Activated T-cell treated with anti-CD3 and anti-CD28 coated beads, Interleukin-2, amount 50 U/mL, for 4 hours (primary cell): ENCODE data around the gene COL4A1. TPM values are rescaled to one million over a fixed set of nuclear protein-coding genes. Genes with fewer than 3 reads are reported as not detected.

Experiments used
- ATAC-seq, 2 donors: fragments of 200-7000 bp; cut with Tn5 transposase; one replicate each; pipeline ENCODE4 v1.10.0; 2021
- DNase-seq: peaks from one replicate; pipeline ENCODE4 v3.0.0-alpha.2; 2020
- H3K27me3 Mint-ChIP-seq: one replicate; pipeline ENCODE4 v1.8.0; 2021; ENCODE audit warnings: low read depth, mixed read lengths
- H3K36me3 Mint-ChIP-seq: one replicate; pipeline ENCODE4 v1.8.0; 2022; ENCODE audit warnings: mixed read lengths; ENCODE audit not compliant: insufficient read depth
- H3K4me1 Mint-ChIP-seq: one replicate; pipeline ENCODE4 v1.8.0; 2021; ENCODE audit warnings: low read depth, mixed read lengths
- H3K4me3 Mint-ChIP-seq: one replicate; pipeline ENCODE4 v1.8.0; 2021; ENCODE audit warnings: mild to moderate bottlenecking, moderate library complexity, mixed read lengths
- H3K9me3 Mint-ChIP-seq: one replicate; pipeline ENCODE4 v1.8.0; 2021; ENCODE audit warnings: mixed read lengths
- total RNA-seq, 3 donors: library from RNA; stranded (reverse); gene quantifications; one replicate each; pipeline ENCODE4 v1.2.1, GENCODE V29; 2021

Gene COL4A1
- total RNA-seq, 3 donors from 2014 or later, result 0.42 to 0.66 (median 0.54) TPM

DNA sequence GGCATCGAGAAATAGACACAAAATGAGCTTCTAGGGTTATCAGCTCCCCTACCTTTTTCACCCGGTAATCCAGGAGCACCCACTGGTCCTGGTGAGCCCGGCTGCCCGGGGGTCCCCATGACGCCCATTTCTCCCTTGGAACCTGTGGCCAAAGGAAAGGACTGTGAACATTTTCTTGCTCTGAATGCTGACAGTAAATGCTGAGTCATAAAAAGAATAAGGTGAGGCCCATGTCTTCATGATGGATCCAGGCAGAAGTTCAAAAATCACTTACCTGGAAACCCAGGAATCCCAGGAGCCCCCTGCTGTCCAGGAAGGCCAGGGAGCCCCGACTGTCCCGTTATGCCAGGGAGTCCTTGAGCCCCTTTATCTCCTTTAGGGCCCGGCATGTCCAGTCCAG is 129.2 kb downstream of the COL4A1 start:
- H3K27me3 Mint-ChIP-seq, result peaks cover 1% of the 10 kb centered on the region
- no peak for DNase-seq
- no peak overlapping the region for H3K4me3 Mint-ChIP-seq
- no peaks in the 10 kb centered on the region for H3K36me3 Mint-ChIP-seq
- no peaks in the 10 kb centered on the region for H3K4me1 Mint-ChIP-seq
- ATAC-seq, result no peak
- peaks cover 11% of the 10 kb centered on the region for H3K9me3 Mint-ChIP-seq

DNA sequence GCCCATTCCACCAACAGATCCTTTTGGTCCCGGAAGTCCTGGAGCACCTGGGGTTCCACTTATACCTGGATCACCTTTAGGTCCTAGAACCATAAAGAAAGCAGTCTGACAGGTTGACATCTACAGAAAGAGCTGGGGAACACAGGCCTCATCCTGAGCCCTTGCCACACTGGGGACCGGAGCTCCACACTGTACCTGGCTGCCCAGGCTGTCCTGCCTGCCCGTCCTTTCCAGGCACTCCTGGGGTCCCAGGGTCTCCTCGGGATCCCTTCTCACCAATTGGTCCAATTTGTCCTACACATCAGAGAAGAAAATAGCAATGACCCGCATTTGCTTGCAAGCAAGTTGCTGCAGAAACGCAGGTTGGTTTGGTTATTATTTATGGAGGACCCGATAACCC is 130.5 kb downstream of the COL4A1 start:
- Mint-ChIP-seq H3K4me3 (no peak overlapping the region), H3K36me3 (no peaks in the 10 kb centered on the region), H3K4me1 (no peaks in the 10 kb centered on the region), H3K9me3 (peaks cover 18% of the 10 kb centered on the region), H3K27me3 (peaks cover 3% of the 10 kb centered on the region)
- DNase-seq (no peak), ATAC-seq (no peak)

- no peaks in the 10 kb centered on the region for H3K36me3 Mint-ChIP-seq
- H3K9me3 Mint-ChIP-seq, result peaks cover 18% of the 10 kb centered on the region
- H3K4me3 Mint-ChIP-seq, result no peak overlapping the region
- H3K27me3 Mint-ChIP-seq, result peaks cover 2% of the 10 kb centered on the region
- no peak for ATAC-seq
- DNase-seq, result no peak
- no peaks in the 10 kb centered on the region for H3K4me1 Mint-ChIP-seq
Measured at GRCh38 chr13:110173247-110173818, 133.6 kb downstream of the COL4A1 start.

- no peaks in the 10 kb centered on the region for H3K4me1 Mint-ChIP-seq
- DNase-seq (no peak), ATAC-seq (no peak)
- H3K9me3 Mint-ChIP-seq, result peaks cover 18% of the 10 kb centered on the region
- peaks cover 14% of the 10 kb centered on the region for H3K27me3 Mint-ChIP-seq
- H3K36me3 Mint-ChIP-seq, result no peaks in the 10 kb centered on the region
- H3K4me3 Mint-ChIP-seq, result no peak overlapping the region
Measured at GRCh38 chr13:110170882-110171281, 136.1 kb downstream of the COL4A1 start.

GRCh38 chr13:110170020-110170790 is 136.8 kb downstream of the COL4A1 start:
- H3K4me3 Mint-ChIP-seq, result no peak overlapping the region
- H3K9me3 Mint-ChIP-seq, result peaks cover 18% of the 10 kb centered on the region
- DNase-seq, result no peak
- H3K4me1 Mint-ChIP-seq, result no peaks in the 10 kb centered on the region
- no peaks in the 10 kb centered on the region for H3K36me3 Mint-ChIP-seq
- peaks cover 18% of the 10 kb centered on the region for H3K27me3 Mint-ChIP-seq
- no peak for ATAC-seq

GRCh38 chr13:110168999-110169933 is 137.7 kb downstream of the COL4A1 start:
- peaks cover 14% of the 10 kb centered on the region for H3K9me3 Mint-ChIP-seq
- H3K4me1 Mint-ChIP-seq, result no peaks in the 10 kb centered on the region
- peaks cover 20% of the 10 kb centered on the region for H3K27me3 Mint-ChIP-seq
- no peaks in the 10 kb centered on the region for H3K36me3 Mint-ChIP-seq
- DNase-seq (no peak), ATAC-seq (no peak)
- H3K4me3 Mint-ChIP-seq, result no peak overlapping the region

DNA sequence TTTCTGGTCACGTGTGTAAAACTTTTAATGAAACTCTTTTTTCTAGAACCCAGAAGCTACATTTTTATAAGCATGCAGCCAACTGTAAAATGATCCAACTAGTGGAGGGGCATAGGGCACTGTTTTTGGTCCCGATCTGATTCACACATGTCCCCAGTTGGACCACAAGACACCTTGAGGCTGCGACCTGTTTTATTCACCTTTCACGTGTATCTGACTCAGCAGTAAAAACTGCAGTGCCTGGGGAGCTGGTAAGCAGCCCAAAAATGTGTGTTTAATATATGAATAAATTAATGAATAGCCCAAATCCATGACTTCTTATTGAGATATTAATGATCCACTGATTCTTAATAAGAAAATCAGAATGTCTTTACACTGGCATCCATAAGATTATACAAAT is 140.4 kb downstream of the COL4A1 start:
- no peak for ATAC-seq
- Mint-ChIP-seq H3K4me1 (no peaks in the 10 kb centered on the region), H3K9me3 (no peaks in the 10 kb centered on the region), H3K36me3 (no peaks in the 10 kb centered on the region), H3K4me3 (no peak overlapping the region), H3K27me3 (peaks cover 18% of the 10 kb centered on the region)
- no peak for DNase-seq

DNA sequence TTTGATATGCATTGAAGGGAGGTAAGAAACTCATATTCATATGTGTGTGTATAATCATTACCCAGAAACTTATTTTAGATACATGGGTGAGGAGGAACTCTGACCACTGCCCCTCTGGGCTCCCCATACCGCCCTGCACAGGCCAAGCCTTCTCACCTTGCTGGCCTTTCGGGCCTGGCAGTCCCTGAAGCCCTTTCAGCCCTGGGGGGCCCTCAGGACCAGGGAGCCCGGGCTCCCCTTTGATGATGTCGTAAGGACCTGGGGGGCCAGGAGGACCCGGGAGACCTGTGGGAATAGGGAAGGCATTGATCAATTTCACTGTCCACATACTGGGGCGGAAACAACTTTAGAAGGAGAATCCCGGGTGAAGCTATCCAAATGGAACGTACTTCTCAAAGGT is 142.3 kb downstream of the COL4A1 start:
- no peak for ATAC-seq
- H3K4me1 Mint-ChIP-seq, result no peaks in the 10 kb centered on the region
- H3K36me3 Mint-ChIP-seq, result no peaks in the 10 kb centered on the region
- H3K9me3 Mint-ChIP-seq, result no peaks in the 10 kb centered on the region
- H3K4me3 Mint-ChIP-seq, result no peak overlapping the region
- peaks cover 19% of the 10 kb centered on the region for H3K27me3 Mint-ChIP-seq
- no peak for DNase-seq

DNA sequence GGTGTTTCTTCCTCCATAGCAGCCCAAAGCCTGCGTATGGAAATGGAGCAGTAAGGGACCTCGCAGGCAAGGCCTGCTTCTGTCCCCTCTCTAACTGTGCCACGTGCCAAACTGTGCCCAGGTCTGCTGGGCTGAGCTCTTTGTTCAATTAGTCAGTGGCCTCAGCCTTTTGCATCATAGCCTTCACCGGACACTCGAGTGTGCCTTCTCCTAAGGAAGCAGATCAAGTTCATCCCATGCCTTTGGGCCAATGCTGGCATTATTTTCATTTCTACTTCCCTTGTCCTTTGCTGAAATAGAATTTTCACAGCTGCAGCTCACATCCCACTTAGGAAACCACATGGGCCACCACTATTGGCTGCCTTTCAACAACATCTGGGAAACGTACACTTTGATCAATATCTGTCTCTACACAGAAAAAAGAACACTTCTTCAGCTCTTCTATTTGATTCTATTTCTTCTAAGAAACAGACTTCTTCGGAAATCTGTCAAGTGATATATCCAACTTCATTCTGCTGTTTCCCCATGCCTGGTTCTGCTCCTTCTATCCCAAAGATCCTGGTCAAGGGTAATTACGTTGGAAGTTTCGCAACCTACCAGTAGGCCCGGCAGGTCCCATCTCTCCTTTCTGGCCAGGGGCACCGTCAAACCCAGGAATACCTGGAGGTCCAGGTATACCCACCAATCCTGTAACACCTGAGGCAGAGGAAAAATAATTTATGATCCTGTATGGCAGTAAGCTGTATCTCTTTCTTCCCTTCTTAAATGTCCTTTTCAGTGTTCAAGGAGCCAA is 143.9 kb downstream of the COL4A1 start:
- H3K4me3 Mint-ChIP-seq, result no peak overlapping the region
- DNase-seq (no peak), ATAC-seq (no peak)
- H3K4me1 Mint-ChIP-seq, result no peaks in the 10 kb centered on the region
- H3K36me3 Mint-ChIP-seq, result no peaks in the 10 kb centered on the region
- peaks cover 20% of the 10 kb centered on the region for H3K27me3 Mint-ChIP-seq
- H3K9me3 Mint-ChIP-seq, result no peaks in the 10 kb centered on the region

DNA sequence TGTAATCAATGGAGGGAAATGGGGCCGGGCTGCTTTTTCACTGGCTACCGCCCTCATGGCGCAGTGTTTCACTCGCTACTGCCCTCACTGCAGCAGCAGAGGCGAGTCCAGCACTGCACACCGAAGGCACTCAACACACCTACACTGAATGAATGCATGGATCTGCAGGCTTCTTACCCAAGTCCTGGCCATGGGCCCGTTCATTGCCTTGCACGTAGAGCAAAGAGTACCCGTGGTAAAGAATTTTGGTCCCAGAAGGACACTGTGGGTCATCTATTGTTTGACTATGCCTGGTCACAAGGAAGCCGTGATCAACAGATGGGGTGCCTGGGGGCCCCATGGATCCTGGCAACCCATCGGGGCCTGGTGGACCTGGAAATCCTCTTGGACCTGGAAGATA is 144.9 kb downstream of the COL4A1 start:
- peaks cover 16% of the 10 kb centered on the region for H3K27me3 Mint-ChIP-seq
- H3K4me3 Mint-ChIP-seq, result no peak overlapping the region
- no peaks in the 10 kb centered on the region for H3K4me1 Mint-ChIP-seq
- ATAC-seq (no peak), DNase-seq (no peak)
- no peaks in the 10 kb centered on the region for H3K9me3 Mint-ChIP-seq
- H3K36me3 Mint-ChIP-seq, result no peaks in the 10 kb centered on the region

GRCh38 chr13:110161112-110161882 is 145.7 kb downstream of the COL4A1 start:
- no peak for ATAC-seq
- Mint-ChIP-seq H3K9me3 (no peaks in the 10 kb centered on the region), H3K4me3 (no peak overlapping the region), H3K27me3 (peaks cover 12% of the 10 kb centered on the region), H3K4me1 (no peaks in the 10 kb centered on the region), H3K36me3 (no peaks in the 10 kb centered on the region)
- no peak for DNase-seq

DNA sequence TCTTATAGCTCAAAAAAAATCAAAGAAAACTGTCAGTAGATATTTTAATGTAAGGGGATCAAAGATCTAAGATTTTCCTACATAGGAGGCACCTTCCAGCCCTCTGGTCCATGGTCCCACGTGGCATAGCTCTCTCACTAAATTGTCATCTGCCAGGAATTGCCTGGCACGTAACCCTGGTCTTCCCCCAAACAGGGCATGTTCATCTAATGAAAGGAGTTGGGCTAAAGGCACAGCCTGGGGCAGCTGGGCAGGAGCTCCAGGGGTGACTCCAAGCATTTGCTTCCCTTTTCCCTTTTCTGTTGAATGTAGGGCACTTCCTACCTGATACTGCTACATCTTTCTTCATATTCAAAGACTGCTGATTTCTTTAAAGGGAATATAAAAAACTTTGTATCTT is 148.7 kb downstream of the COL4A1 start:
- ATAC-seq (no peak), DNase-seq (no peak)
- H3K36me3 Mint-ChIP-seq, result no peaks in the 10 kb centered on the region
- no peak overlapping the region for H3K4me3 Mint-ChIP-seq
- no peaks in the 10 kb centered on the region for H3K9me3 Mint-ChIP-seq
- peaks cover 2% of the 10 kb centered on the region for H3K27me3 Mint-ChIP-seq
- H3K4me1 Mint-ChIP-seq, result no peaks in the 10 kb centered on the region

GRCh38 chr13:110157718-110158117 is 149.2 kb downstream of the COL4A1 start:
- ATAC-seq (no peak), DNase-seq (no peak)
- Mint-ChIP-seq H3K9me3 (no peaks in the 10 kb centered on the region), H3K27me3 (peaks cover 2% of the 10 kb centered on the region), H3K36me3 (no peaks in the 10 kb centered on the region), H3K4me1 (no peaks in the 10 kb centered on the region), H3K4me3 (no peak overlapping the region)
